A673 (cell line): Measurements from ENCODE around the gene EOLA1. TPM values are rescaled to one million over a fixed set of nuclear protein-coding genes. Genes with fewer than 3 reads are reported as not detected.
"Not testable (repeated sequence)": the region's sequence is repeated elsewhere in the genome, so short reads cannot be mapped to it uniquely, and the experiment has no call there.

Source experiments
- BruUV-seq: library from RNA; stranded (reverse); fragments of 400-500 nt; replicated peaks from 2 replicates; lab custom pipeline; 2021; lab: Mats Ljungman, UMichigan
- CTCF ChIA-PET: fragments of 300-600 bp; sonication (Branson Sonifier 250); formaldehyde crosslinking; loops from one replicate; lab custom pipeline; 2022; ENCODE audit warnings: antibody characterized with exemption; lab: Charles Lee
- POLR2A ChIA-PET: fragments of 300-600 bp; sonication (Branson Sonifier 250); formaldehyde crosslinking; loops from one replicate; lab custom pipeline; 2022; ENCODE audit warnings: antibody characterized with exemption; ENCODE audit not compliant: low non-redundant PET; lab: Charles Lee
- DNase-seq: peaks from one replicate; pipeline ENCODE4 v3.0.0-alpha.2; 2015; ENCODE audit warnings: low spot score
- H3K27ac ChIP-seq: fragments of 200-600 bp; sonication (generic); 2 replicates; pipeline ENCODE4 v1.5.1; 2016; ENCODE audit warnings: mixed run types, low read depth, mild to moderate bottlenecking, mixed read lengths, antibody characterized with exemption, low read length; ENCODE audit not compliant: poor library complexity, severe bottlenecking
- H3K27me3 ChIP-seq: fragments of 200-600 bp; sonication (generic); replicated peaks from 2 replicates; pipeline ENCODE4 v1.6.1; 2017; ENCODE audit warnings: mixed run types, low read depth, mild to moderate bottlenecking, mixed read lengths, antibody characterized with exemption, low read length; ENCODE audit not compliant: insufficient read depth, poor library complexity
- H3K36me3 ChIP-seq: fragments of 200-600 bp; sonication (generic); 2 replicates; pipeline ENCODE4 v1.6.1; 2016; ENCODE audit warnings: mixed run types, mild to moderate bottlenecking, mixed read lengths, antibody characterized with exemption, low read length; ENCODE audit not compliant: insufficient read depth, poor library complexity, severe bottlenecking
- H3K4me1 ChIP-seq: fragments of 200-600 bp; sonication (generic); 2 replicates; pipeline ENCODE4 v1.6.1; 2017; ENCODE audit warnings: mixed run types, mild to moderate bottlenecking, mixed read lengths, antibody characterized with exemption, low read length; ENCODE audit not compliant: insufficient read depth, poor library complexity, severe bottlenecking
- H3K4me3 ChIP-seq: fragments of 200-600 bp; sonication (generic); 2 replicates; pipeline ENCODE4 v1.5.1; 2016; ENCODE audit warnings: low read depth, mixed run types, mild to moderate bottlenecking, mixed read lengths, low read length; ENCODE audit not compliant: poor library complexity, severe bottlenecking
- H3K9me3 ChIP-seq: fragments of 200-600 bp; sonication (generic); 2 replicates; pipeline ENCODE4 v1.6.1; 2016; ENCODE audit warnings: mixed run types, low read depth, mild to moderate bottlenecking, mixed read lengths, antibody characterized with exemption, low read length; ENCODE audit not compliant: poor library complexity, severe bottlenecking
- EZH2 ChIP-seq: fragments of 200-600 bp; sonication (generic); IDR thresholded peaks from 2 replicates; pipeline ENCODE4 v1.6.1; 2017; ENCODE audit warnings: borderline replicate concordance, low read depth, mild to moderate bottlenecking, mixed read lengths, antibody characterized with exemption, low read length; ENCODE audit not compliant: poor library complexity, severe bottlenecking
- intact Hi-C: fragments of 100-400 bp; cut with micrococcal nuclease; formaldehyde crosslinking; loops from one replicate; pipeline ENCODE4 v1.10.0; 2022; ENCODE audit not compliant: unreplicated experiment
- total RNA-seq: library from RNA; stranded (reverse); gene quantifications from 2 replicates; pipeline ENCODE4 v1.2.3, GENCODE V29; 2021
- TF ChIP-seq, protein P1 (sequence below): fragments of 300-800, 200-600 bp; sonication (generic); conservative IDR thresholded peaks from 2 replicates; pipeline ENCODE4 v1.5.1; 2017; ENCODE audit warnings: low read depth, mild to moderate bottlenecking, antibody characterized with exemption, low read length, moderate library complexity, mixed read lengths

EOLA1 gene
- total RNA-seq, 1 experiment from 2014 or later: 15.3 TPM

DNA sequence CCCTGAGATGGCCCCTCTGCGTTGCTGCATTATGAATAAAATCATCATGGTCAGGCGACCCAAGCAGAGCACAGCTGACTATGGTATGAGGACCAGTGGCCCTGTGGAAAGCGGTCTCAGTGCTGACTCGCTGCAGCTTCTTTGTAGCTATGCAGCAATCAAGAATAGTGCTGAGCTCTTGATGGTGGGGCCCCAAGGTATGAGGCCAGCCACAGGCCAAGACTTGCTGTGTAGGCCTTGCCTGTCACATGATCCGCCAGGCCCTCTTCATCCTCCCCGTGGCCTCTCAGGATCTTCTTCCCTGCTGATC lies 11.1 kb downstream of the EOLA1 start:
- H3K9me3 ChIP-seq, POLR2A ChIA-PET, BruUV-seq, H3K4me1 ChIP-seq, H3K4me3 ChIP-seq, H3K27me3 ChIP-seq, CTCF ChIA-PET, intact Hi-C loops, DNase-seq, H3K27ac ChIP-seq, H3K36me3 ChIP-seq: not testable (repeated sequence)

DNA sequence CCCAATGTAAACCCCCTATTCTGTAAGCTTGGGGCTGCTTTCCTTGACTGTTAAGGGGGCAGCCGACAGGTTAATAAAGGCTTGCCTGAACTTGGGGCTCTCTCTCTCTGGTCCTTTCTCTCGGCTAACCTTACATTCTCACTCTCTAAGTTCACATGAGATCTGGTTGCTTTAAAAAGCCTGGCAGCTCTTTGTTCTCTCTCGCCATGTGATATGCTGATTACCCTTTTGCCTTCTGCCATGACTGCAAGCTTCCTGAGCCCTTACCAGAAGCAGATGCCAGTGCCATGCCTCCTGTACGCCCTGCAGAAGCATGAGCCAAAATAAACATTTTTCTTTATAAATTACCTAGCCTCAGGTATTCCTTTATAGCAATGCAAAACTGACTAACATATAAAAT lies 14.4 kb downstream of the EOLA1 start:
- H3K4me1 ChIP-seq, CTCF ChIA-PET, H3K4me3 ChIP-seq, H3K27ac ChIP-seq, H3K36me3 ChIP-seq, H3K27me3 ChIP-seq, BruUV-seq, intact Hi-C loops, DNase-seq, POLR2A ChIA-PET, H3K9me3 ChIP-seq: not testable (repeated sequence)

DNA sequence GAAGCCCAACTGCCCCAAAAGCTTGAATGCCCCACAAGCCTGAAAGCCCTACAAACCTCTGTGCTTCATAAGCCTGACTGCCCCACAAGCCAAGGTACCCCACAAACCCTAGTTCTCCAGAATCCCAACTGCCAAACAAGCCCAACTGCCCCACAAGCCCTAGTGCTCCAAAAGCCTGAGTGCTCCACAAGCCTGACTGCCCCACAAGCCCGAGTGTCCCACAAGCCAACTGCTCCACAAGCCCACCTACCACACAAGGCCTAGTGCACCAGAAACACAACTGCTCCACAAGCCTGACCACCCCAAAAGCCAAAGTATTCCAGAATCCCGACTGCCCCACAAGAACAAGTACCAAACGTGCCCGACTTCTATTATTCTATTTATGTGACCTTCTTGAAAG lies 22.5 kb downstream of the EOLA1 start:
- CTCF ChIA-PET: no interaction called here
- no peak overlapping the region for H3K4me3 ChIP-seq
- TF ChIP-seq EZH2: no peak
- TF ChIP-seq, protein P1, sequence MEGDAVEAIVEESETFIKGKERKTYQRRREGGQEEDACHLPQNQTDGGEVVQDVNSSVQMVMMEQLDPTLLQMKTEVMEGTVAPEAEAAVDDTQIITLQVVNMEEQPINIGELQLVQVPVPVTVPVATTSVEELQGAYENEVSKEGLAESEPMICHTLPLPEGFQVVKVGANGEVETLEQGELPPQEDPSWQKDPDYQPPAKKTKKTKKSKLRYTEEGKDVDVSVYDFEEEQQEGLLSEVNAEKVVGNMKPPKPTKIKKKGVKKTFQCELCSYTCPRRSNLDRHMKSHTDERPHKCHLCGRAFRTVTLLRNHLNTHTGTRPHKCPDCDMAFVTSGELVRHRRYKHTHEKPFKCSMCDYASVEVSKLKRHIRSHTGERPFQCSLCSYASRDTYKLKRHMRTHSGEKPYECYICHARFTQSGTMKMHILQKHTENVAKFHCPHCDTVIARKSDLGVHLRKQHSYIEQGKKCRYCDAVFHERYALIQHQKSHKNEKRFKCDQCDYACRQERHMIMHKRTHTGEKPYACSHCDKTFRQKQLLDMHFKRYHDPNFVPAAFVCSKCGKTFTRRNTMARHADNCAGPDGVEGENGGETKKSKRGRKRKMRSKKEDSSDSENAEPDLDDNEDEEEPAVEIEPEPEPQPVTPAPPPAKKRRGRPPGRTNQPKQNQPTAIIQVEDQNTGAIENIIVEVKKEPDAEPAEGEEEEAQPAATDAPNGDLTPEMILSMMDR: no peak
- H3K36me3 ChIP-seq: no peaks in the 10 kb centered on the region
- BruUV-seq: no TSS peak
- intact Hi-C loops: no loop called here
- no peaks in the 10 kb centered on the region for H3K27me3 ChIP-seq
- POLR2A ChIA-PET: no interaction called here
- no peak overlapping the region for H3K27ac ChIP-seq
- DNase-seq: no peak
- no peaks in the 10 kb centered on the region for H3K4me1 ChIP-seq
- H3K9me3 ChIP-seq: no peaks in the 10 kb centered on the region

DNA sequence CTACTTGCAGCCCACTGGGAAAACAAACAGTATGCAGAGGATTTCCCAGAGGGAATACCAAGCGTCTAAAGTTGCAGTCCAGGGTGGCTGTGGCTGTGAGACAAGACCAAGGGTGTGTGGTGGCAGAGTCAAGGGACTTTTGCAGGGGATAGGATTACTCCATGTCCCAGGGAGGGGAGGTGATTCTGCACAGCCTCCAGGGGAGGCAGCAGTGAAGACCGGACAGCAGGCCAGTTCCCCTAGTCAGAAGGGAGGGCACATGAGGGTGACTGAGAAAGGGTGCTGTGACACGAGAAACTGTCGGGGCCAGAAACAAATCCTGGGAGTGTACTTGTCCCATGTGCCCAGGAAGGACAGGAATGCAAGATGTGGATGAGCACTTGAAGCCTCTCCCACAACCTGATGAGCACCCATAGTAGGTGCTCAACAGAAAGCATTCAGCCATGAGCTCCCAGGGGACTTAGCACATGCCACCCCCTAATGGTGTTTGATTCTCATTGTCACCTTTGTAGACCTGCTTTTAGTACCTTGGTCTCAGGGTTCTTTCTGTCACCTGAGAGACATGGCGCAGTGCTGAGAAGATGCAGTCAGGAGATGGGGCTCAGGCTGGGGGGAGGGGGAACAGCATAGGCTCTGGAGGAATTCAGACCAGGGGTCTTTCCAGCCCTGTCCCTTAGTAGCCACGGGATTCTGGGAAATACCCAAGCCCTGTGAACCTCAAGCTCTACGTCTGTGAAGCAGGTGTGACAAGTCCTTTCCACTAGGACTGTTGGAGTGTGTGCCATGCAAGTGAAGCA lies 27.0 kb downstream of the EOLA1 start:
- Histone ChIP-seq H3K9me3 (no peaks in the 10 kb centered on the region), H3K4me3 (no peak overlapping the region), H3K4me1 (no peaks in the 10 kb centered on the region), H3K27ac (no peak overlapping the region), H3K27me3 (no peaks in the 10 kb centered on the region), H3K36me3 (no peaks in the 10 kb centered on the region)
- CTCF ChIA-PET: no interaction called here
- POLR2A ChIA-PET: no interaction called here
- intact Hi-C loops: no loop called here
- TF ChIP-seq EZH2: no peak
- TF ChIP-seq, protein P1: no peak
- BruUV-seq: no TSS peak
- DNase-seq: no peak
